H9 (cell line): Measurements from ENCODE around the gene FEM1B. TPM values are rescaled to one million over a fixed set of nuclear protein-coding genes. Genes with fewer than 3 reads are reported as not detected.

ENCODE experiments used
- DNase-seq: peaks from one replicate; pipeline ENCODE4 v3.0.0-alpha.2; 2017
- H2AFZ ChIP-seq: one replicate; pipeline ENCODE4 v1.6.1; 2013; ENCODE audit warnings: mild to moderate bottlenecking, low read length, control low read depth, moderate library complexity
- H2AK5ac ChIP-seq: 2 replicates; pipeline ENCODE4 v1.6.1; 2013; ENCODE audit warnings: low read length, control low read depth, mixed read lengths; ENCODE audit not compliant: insufficient read length
- H2BK120ac ChIP-seq: one replicate; pipeline ENCODE4 v1.6.1; 2013; ENCODE audit warnings: low read depth, mild to moderate bottlenecking, low read length, control low read depth, inconsistent platforms; ENCODE audit not compliant: poor library complexity, severe bottlenecking
- H2BK12ac ChIP-seq: 2 replicates; pipeline ENCODE4 v1.6.1; 2013; ENCODE audit warnings: low read length, control low read depth, mixed read lengths, low read depth; ENCODE audit not compliant: insufficient read length
- H2BK15ac ChIP-seq: 2 replicates; pipeline ENCODE4 v1.6.1; 2013; ENCODE audit warnings: low read depth, low read length, control low read depth
- H2BK20ac ChIP-seq: one replicate; pipeline ENCODE4 v1.6.1; 2013; ENCODE audit warnings: low read depth, mild to moderate bottlenecking, low read length, control low read depth, inconsistent platforms; ENCODE audit not compliant: poor library complexity, severe bottlenecking
- H2BK5ac ChIP-seq: 2 replicates; pipeline ENCODE4 v1.6.1; 2013; ENCODE audit warnings: low read length, control low read depth, mixed read lengths; ENCODE audit not compliant: insufficient read length
- H3K14ac ChIP-seq: 2 replicates; pipeline ENCODE4 v1.6.1; 2013; ENCODE audit warnings: low read length, control low read depth; ENCODE audit not compliant: insufficient read depth
- H3K18ac ChIP-seq: 2 replicates; pipeline ENCODE4 v1.6.1; 2013; ENCODE audit warnings: low read depth, mild to moderate bottlenecking, mixed read lengths, low read length, control low read depth; ENCODE audit not compliant: insufficient read length
- H3K23ac ChIP-seq: 2 replicates; pipeline ENCODE4 v1.6.1; 2013; ENCODE audit warnings: low read length, control low read depth, mixed read lengths, low read depth; ENCODE audit not compliant: insufficient read length
- H3K23me2 ChIP-seq: 2 replicates; pipeline ENCODE4 v1.6.1; 2013; ENCODE audit warnings: low read depth, mild to moderate bottlenecking, mixed read lengths, low read length, control low read depth; ENCODE audit not compliant: insufficient read length, poor library complexity, severe bottlenecking
- H3K27ac ChIP-seq: 2 replicates; pipeline ENCODE4 v1.5.1; 2013; ENCODE audit warnings: low read length, control low read depth, mixed read lengths, low read depth; ENCODE audit not compliant: insufficient read length
- H3K27me3 ChIP-seq: 2 replicates; pipeline ENCODE4 v1.6.1; 2013; ENCODE audit warnings: low read length, control low read depth, inconsistent platforms; ENCODE audit not compliant: insufficient read depth
- H3K4ac ChIP-seq: 2 replicates; pipeline ENCODE4 v1.6.1; 2013; ENCODE audit warnings: low read depth, mild to moderate bottlenecking, control low read depth, inconsistent platforms, low read length, moderate library complexity
- H3K4me1 ChIP-seq: 2 replicates; pipeline ENCODE4 v1.6.1; 2013; ENCODE audit warnings: low read length, control low read depth, inconsistent platforms; ENCODE audit not compliant: insufficient read depth
- H3K4me2 ChIP-seq: 2 replicates; pipeline ENCODE4 v1.6.1; 2013; ENCODE audit warnings: low read length, control low read depth, mixed read lengths; ENCODE audit not compliant: insufficient read length, insufficient read depth
- H3K56ac ChIP-seq: 2 replicates; pipeline ENCODE4 v1.6.1; 2013; ENCODE audit warnings: low read depth, mild to moderate bottlenecking, mixed read lengths, low read length, control low read depth; ENCODE audit not compliant: insufficient read length
- H3K79me1 ChIP-seq: 2 replicates; pipeline ENCODE4 v1.6.1; 2013; ENCODE audit warnings: low read depth, mild to moderate bottlenecking, moderate library complexity, low read length, control low read depth, inconsistent platforms; ENCODE audit not compliant: insufficient read depth, poor library complexity, severe bottlenecking
- H3K79me2 ChIP-seq: 2 replicates; pipeline ENCODE4 v1.6.1; 2013; ENCODE audit warnings: low read length, control low read depth, inconsistent platforms; ENCODE audit not compliant: insufficient read depth
- H3K9ac ChIP-seq: 2 replicates; pipeline ENCODE4 v1.6.1; 2013; ENCODE audit warnings: low read length, control low read depth, mixed read lengths; ENCODE audit not compliant: insufficient read length; ENCODE audit errors: extremely low read depth
- H3K9me3 ChIP-seq: one replicate; pipeline ENCODE4 v1.6.1; 2013; ENCODE audit warnings: low read depth, low read length, inconsistent platforms; ENCODE audit not compliant: control insufficient read depth
- H3T11ph ChIP-seq: one replicate; pipeline ENCODE4 v1.6.1; 2013; ENCODE audit warnings: mild to moderate bottlenecking, low read length, control low read depth, inconsistent platforms
- H4K20me1 ChIP-seq: one replicate; pipeline ENCODE4 v1.6.1; 2013; ENCODE audit not compliant: control insufficient read depth, insufficient read length, insufficient read depth
- H4K5ac ChIP-seq: 2 replicates; pipeline ENCODE4 v1.6.1; 2013; ENCODE audit warnings: low read depth, mild to moderate bottlenecking, mixed read lengths, low read length, control low read depth; ENCODE audit not compliant: insufficient read length
- H4K8ac ChIP-seq: replicated peaks from 2 replicates; pipeline ENCODE4 v1.6.1; 2013; ENCODE audit warnings: low read length, control low read depth, mixed read lengths, low read depth; ENCODE audit not compliant: insufficient read length
- H4K91ac ChIP-seq: 2 replicates; pipeline ENCODE4 v1.6.1; 2013; ENCODE audit warnings: low read depth, mild to moderate bottlenecking, moderate library complexity, mixed read lengths, low read length, control low read depth; ENCODE audit not compliant: insufficient read length
- H3K27ac Mint-ChIP-seq, 3 experiments: 2 replicates in 2 of 3; 3 replicates in 1 of 3; pipeline ENCODE4 v1.8.0; 2020 to 2021; ENCODE audit warnings: mixed read lengths in 3 of 3, mild to moderate bottlenecking in 1 of 3, moderate library complexity in 1 of 3
- H3K27me3 Mint-ChIP-seq: 2 replicates; pipeline ENCODE4 v1.8.0; 2021; ENCODE audit warnings: low read depth, mild to moderate bottlenecking, moderate library complexity, mixed read lengths
- H3K36me3 Mint-ChIP-seq, 3 experiments: 2 replicates in 2 of 3; 3 replicates in 1 of 3; pipeline ENCODE4 v1.8.0; 2020 to 2021; ENCODE audit warnings: low read depth in 3 of 3, mixed read lengths in 3 of 3; ENCODE audit not compliant: insufficient read depth in 1 of 3
- H3K4me1 Mint-ChIP-seq, 2 experiments: 2 replicates each; pipeline ENCODE4 v1.8.0; 2020; ENCODE audit warnings: mixed read lengths in 2 of 2
- H3K4me3 Mint-ChIP-seq, 2 experiments: 2 replicates in 1 of 2; 3 replicates in 1 of 2; pipeline ENCODE4 v1.8.0; 2020 to 2021; ENCODE audit warnings: mild to moderate bottlenecking in 2 of 2, mixed read lengths in 2 of 2, moderate library complexity in 1 of 2
- H3K9me3 Mint-ChIP-seq, 2 experiments: 2 replicates in 1 of 2; 3 replicates in 1 of 2; pipeline ENCODE4 v1.8.0; 2020; ENCODE audit warnings: mild to moderate bottlenecking in 2 of 2, mixed read lengths in 2 of 2, moderate library complexity in 1 of 2
- CTCF ChIP-seq: fragments of 200-600 bp; sonication (generic); conservative IDR thresholded peaks from 3 replicates; pipeline ENCODE4 v1.8.0; 2021; ENCODE audit warnings: antibody characterized with exemption, mild to moderate bottlenecking
- WGBS: extraction: QIAGEN DNeasy Blood & Tissue Kit; methylation state at CpG from one replicate; pipeline ENCODE4 v1.1.7; 2013; ENCODE audit warnings: missing lambda C conversion rate, low lambda C conversion rate, mixed read lengths; ENCODE audit not compliant: insufficient read length; ENCODE audit errors: extremely low coverage; 5-methylcytosine and 5-hydroxymethylcytosine counted together
- total RNA-seq: library from RNA; stranded (reverse); gene quantifications from 2 replicates; pipeline ENCODE4 v1.2.1, GENCODE V29; 2021

FEM1B gene
- total RNA-seq, 1 experiment from 2014 or later, result 77.9 TPM

- Histone ChIP-seq H2AFZ (no peak overlapping the region), H3K27me3 (no peaks in the 10 kb centered on the region), H2BK12ac (no peak overlapping the region), H3K79me1 (no peaks in the 10 kb centered on the region), H3K27ac (no peak overlapping the region), H3K9me3 (no peaks in the 10 kb centered on the region), H4K20me1 (no peaks in the 10 kb centered on the region), H4K8ac (no peak overlapping the region), H3K9ac (no peak overlapping the region), H3K4me2 (no peak overlapping the region), H4K5ac (no peak overlapping the region), H3K4ac (no peak overlapping the region), H2BK5ac (no peak overlapping the region), H3K18ac (no peak overlapping the region), H3K14ac (no peak overlapping the region), H2BK20ac (no peak overlapping the region), H2BK15ac (no peak overlapping the region), H3K23me2 (no peaks in the 10 kb centered on the region), H3K79me2 (no peaks in the 10 kb centered on the region), H3K4me1 (peaks cover 3% of the 10 kb centered on the region; the same call in 1 of the 2 replicates), H4K91ac (no peak overlapping the region), H3K23ac (no peak overlapping the region), H2AK5ac (no peak overlapping the region), H3T11ph (no peak overlapping the region), H2BK120ac (no peak overlapping the region), H3K56ac (no peak overlapping the region)
- Mint-ChIP-seq H3K27ac (no peak overlapping the region), H3K36me3 (no peaks in the 10 kb centered on the region; a peak in 1 of 7 replicates), H3K4me3 (no peak overlapping the region), H3K4me1 (peaks cover 40 to 49% of the 10 kb centered on the region in 2 experiments), H3K9me3 (no peaks in the 10 kb centered on the region; a peak in 1 of 5 replicates), H3K27me3 (peaks cover 16% of the 10 kb centered on the region)
- TF ChIP-seq CTCF, result no peak
- DNase-seq, result no peak
- no CpG with 5 or more reads among the region's 4 CpGs for whole genome bisulfite sequencing
These were observed 48.2 kb downstream of the FEM1B start for GRCh38 chr15:68325726-68326125.
